HG03280 (cell line): ENCODE measurements around the gene GNAL.
"Not testable (repeated sequence)": the region's sequence is repeated elsewhere in the genome, so short reads cannot be mapped to it uniquely, and the experiment has no call there.

Source experiments
- ATAC-seq: cut with Tn5 transposase; IDR thresholded peaks from one replicate; pipeline ENCODE4 v1.9.1; 2021; ENCODE audit warnings: mild to moderate bottlenecking, moderate library complexity; ENCODE audit not compliant: unreplicated experiment

The GNAL gene

DNA sequence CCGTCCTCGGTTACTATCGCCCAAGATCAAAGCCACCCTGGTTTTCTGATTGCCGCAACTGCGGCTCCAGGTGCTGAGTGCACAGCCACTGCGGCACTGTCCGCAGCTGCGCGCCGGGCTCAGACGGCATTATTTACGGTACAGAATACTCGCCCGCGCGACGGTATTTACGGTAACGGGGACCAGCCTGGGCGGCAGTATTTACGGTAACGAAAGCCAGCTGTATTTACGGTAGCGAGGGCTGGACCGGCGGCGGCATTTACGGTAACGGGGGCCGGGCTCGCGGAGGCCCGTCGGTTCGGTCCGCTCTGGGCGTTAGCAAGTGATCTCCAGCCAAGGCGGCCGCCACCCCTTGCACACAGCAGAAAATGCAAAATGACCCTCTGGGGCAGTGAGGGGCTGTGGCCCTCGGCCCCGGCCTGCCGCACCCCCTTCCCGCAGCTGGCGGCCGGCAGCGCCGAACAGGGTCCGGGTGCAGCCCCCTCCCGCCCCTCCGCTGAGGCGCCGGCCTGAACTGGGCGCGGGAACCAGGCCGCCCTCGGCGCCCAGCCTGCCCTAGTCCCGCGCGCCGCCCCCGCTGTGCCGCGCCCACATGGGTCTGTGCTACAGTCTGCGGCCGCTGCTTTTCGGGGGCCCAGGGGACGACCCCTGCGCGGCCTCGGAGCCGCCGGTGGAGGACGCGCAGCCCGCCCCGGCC, at the start of gene GNAL:
Gene GNAL (plus strand): TSS at position 293 of the 697 bp plus-strand sequence. CDS start 300 bp downstream, at position 593.
- ATAC-seq = peak; percentile 72

DNA sequence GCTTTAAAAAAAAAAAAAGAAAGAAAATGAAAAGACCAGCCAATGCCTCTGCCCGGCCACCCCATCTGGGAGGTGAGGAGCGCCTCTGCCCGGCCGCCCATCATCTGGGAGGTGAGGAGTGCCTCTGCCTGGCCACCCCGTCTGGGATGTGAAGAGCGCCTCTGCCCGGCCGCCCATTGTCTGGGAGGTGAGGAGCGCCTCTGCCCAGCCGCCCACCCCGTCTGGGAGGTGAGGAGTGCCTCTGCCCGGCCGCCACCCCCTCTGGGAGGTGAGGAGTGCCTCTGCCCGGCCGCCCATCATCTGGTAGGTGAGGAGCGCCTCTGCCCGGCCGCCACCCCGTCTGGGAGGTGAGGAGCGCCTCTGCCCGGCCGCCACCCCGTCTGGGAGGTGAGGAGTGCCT, 41.8 kb upstream of the GNAL start:
- not testable (repeated sequence) for ATAC-seq

DNA sequence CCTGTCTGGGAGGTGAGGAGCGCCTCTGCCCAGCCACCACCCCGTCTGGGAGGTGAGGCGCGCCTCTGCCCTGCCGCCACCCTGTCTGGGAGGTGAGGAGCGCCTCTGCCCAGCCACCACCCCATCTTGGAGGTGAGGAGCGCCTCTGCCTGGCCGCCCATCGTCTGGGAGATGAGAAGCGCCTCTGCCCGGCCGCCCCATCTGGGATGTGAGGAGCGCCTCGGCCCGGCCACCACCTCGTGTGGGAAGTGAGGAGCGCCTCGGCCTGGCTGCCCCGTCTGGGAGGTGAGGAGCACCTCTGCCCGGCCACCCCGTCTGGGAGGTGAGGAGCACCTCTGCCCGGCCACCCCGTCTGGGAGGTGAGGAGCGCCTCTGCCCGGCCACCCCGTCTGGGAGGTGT, 41.3 kb upstream of the GNAL start:
- not testable (repeated sequence) for ATAC-seq

- ATAC-seq = no peak
Measured at GRCh38 chr18:11649839-11650238, 39.2 kb upstream of the GNAL start.

DNA sequence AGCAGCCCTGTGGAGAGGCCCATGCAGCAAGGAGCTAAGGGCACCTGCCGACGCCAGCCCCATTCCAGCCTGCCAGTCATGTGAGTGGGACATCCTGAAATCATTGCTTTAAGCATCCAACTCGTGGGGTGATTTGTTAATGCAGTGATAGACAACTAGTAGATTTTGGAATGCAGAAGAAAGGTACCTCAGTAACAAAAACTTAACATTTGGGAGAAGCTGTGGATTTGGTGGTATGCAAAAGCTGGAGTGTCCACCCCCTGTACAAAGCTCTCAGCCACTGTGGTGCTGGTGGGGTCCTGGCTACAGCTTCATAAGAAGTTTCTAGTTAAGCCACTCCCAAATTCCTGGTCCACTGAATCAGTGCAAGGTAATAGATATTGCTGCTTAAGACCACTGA, 37.2 kb upstream of the GNAL start:
- ATAC-seq = no peak

DNA sequence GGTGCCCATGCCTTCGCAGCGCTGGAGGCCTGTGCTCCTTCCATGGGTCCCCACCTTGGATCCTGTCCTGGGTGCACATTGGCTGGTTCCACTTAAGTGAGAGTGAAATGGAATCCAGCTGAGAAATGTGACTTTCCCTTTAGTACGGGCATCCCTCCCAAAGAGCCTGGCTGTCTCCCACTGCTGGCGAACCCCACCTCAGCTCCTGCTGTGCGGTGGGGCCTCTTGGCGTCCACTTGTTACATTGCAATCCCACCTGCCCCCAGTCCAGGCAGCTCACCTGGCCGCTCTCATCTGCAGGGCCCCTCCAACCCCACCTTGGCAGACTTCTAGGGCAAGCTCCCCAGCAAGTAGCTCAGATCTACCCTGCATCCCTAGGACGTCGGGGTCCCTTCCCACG, 35.5 kb upstream of the GNAL start:
- no peak for ATAC-seq

DNA sequence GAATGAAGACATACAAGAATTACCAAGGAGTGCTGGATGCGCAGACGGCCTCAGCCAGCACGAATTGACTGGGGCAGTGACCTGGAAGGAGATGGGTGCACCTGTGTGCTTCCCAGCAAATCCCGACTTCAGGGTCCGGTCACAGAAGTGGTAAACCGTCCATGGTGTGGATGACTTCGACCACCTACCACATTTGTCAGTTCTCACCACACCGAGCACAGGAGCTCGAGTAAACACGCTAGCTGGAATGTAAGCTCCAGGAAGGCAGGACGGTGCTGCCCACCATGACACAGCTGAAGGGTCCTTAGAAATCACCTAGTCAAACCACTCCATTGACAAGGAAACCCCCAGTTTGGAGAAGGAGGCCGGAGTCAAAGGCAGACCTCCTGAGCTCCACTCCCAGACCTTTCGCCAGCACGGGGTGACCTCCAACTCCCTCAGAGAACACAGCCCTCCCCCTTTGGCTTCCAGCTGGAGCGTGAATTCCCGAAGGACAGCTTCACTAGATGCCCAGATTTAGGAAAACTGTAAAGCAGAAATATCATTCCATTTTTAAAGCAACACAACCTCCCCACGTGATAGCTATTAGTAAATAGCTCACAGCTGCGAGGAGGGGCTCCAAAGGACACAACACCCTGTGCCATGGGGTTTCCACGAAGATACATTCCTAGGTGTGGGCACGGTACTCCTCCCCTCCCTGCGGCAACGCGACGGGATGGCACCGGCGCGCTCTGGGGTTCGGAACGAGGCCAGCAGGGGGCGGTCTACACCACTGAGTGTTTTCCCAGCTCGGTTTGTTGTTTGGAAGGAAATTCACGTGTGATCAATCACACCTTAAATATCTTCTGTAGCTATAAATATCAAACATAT, 34.1 kb upstream of the GNAL start:
- no peak for ATAC-seq

DNA sequence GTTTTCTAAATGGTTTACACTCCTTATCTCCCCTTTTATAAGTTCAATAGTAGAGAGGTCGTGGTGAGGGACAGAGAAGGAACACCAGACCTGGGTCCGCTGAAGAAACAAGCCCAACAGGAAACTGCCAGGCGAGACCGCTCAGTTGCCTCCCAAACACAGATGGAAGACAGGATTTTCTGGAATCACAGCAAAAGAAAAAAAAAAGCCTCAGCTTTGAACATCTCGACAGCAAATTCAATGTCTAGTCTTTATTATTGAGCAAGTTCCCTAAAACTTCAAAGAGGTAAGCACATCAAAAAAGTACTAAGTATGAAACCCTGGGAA, 33.5 kb upstream of the GNAL start:
- ATAC-seq = no peak

DNA sequence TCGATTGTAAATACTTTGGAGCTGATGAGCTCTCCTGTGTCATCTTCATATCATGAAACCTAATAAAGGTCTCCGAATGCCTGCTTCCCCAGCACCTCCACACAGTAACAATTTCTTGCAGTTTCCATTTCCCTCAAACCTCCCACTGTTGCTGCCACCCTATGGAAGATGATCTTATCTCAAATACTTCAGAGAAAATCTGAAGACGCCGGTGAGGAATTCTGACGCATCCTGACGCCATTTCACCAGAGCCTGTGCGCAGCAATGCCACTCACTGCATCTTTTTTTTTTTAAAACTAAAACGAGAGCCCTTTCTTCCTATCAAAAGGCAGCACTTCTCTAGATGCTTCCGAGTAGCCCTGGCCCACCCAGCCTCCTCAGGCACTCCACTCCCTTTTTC, 31.9 kb upstream of the GNAL start:
- no peak for ATAC-seq

DNA sequence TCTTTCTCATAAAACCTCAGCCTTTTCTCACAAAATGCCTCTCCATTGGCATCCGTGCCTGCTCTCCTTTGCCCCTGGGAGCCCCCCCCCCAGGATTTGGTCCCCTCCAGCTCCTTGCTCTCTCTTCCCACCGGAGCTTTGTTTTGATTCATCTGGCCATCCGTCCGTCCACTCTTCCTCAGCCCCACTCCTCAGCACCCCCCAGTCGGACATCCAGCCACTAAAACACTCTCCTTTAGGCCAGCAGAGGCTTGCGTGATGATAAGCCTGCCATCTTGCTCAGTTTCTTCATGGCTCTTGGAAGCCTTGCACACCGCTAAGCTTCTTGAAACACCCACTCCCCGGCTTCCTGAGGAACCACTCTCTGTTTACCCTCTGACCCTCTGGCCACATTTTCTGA, 31.5 kb upstream of the GNAL start:
- no peak for ATAC-seq

DNA sequence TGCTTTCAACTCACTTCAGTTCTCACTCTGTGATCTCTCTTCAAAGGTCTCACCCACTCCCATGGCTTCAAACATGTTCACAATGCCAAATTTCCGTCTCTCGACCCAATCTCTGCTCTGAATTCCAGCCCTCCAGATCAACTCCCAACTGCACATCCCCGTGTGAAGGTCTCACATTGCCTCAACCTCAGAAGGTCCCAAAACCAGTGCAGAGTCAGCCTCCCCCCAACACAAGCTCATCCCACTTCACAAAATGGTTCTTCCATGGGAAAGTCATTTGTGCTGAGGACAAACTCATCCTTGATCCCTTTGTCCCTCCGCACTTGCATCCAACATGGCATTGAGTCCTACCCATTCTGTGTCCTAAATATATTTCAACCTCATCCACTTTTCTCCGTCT, 31.0 kb upstream of the GNAL start:
- no peak for ATAC-seq

DNA sequence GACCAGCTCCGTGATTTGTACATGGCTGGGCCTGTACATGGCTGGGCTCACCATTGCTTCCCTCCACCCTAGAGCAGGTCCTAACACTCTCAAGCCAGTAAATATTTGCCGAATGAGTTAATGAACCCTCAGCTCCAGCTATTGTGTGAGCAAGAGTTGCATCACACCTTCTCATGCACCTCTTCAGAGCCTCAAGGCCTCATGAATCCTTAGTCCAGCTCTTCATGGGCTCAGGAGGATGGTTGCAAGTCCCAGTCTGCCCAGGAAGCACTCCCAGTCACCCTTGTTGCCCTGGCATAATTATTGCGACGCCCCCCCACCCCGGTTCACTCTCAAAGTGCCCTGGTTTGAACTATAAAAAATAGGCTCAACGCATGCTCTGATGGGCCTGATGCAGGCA, 30.1 kb upstream of the GNAL start:
- no peak for ATAC-seq

DNA sequence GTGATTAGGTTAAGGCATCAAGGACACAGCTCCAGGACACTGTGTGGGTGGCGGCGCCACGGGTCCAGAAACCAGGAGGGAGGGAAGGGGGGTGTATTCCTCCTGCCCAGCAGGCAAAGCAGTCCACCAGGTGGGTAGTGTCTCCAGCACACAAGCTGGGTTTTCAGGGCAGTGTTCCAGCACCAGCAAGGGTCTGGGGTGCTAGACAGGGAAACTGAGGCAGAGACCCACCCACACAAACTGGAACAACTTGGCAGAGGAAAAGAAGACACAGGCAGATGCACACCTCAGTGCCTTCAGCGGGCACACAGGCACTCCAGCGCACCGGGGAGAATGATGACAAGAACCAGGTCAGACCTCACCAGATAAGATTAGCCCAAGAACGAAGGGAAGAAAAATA, 28.4 kb upstream of the GNAL start:
- ATAC-seq = no peak

DNA sequence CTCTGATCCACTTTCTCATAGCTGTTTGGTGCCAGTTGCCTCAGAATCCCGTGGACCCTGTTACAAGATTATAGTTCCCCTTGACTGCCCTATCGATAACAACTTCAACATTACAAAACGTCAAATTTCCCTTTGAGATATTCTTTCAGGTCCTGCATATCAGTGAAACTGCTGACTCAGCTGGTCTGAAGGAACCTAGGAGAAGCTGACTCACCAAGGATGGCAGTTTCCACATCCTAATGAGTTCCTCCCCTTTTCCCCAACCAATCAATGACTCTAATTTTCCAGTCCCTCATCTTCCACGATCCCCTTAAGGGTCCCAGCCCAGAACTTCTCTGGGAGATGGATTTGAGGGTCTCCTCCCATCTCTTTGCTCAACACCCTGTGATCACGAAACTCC, 27.6 kb upstream of the GNAL start:
- no peak for ATAC-seq

GRCh38 chr18:11663439-11664029, 25.5 kb upstream of the GNAL start:
- ATAC-seq = no peak

DNA sequence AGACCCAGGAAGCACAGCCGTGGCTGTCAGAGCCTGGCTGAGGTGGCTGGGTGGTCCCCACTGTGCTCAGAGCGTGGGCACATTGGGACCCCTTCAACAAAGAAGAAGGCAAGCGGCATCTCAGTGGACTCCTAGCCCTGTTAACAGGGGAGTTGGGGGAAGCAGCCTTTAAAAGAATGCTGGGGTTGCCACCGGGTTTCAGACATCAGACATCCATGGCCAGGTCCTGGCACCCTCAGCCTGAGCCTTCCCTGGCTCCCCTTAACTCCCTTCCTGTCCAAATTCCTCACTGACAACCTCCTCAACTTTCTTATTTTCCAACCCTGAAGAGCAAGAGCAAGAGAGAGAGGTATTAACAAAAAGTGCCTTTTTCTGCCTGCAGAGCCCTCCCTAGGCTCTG, 24.8 kb upstream of the GNAL start:
- ATAC-seq = no peak

GRCh38 chr18:11665146-11665545, 23.9 kb upstream of the GNAL start:
- ATAC-seq = no peak

DNA sequence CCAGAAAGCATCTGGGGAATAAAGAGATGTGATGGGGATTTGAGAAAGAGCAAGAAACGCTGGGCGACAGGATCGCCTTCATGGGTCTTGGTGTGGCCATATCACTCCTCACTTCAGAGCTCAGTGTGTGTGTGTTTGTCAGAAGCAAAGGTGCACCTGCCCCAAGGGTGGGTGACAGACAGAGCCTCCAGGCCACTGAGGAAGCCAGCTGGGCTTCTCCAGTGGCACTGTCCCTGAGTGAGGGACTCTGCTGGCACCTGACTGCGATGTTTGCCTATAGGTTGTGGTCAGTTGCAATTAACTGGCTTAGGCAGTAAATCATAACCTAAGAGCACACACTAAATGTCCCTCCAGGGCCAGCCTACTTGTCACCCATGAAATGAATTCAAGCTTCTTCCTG, 23.5 kb upstream of the GNAL start:
- no peak for ATAC-seq

- no peak for ATAC-seq
Measured at GRCh38 chr18:11666176-11666575, 22.9 kb upstream of the GNAL start.

DNA sequence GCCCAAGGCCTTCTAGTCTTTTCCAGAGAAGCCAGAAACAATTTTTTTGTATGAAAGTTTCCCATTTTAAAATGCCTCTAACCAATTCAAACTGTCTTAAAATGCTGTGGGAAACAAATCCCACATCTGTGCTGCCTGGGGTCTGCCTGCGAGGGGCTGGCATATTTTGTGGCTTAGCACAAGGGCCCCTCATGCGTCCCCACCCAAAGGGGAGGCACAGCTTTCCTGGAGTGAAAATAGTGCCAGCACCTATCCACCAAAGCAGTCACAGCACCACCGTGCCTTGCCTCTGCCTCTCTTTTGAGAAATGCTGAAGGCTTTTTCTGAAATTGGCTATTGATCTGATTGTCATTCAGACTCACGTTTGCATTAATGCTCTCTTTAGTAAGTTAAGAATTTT, 22.2 kb upstream of the GNAL start:
- ATAC-seq = no peak

GRCh38 chr18:11667578-11667977, 21.5 kb upstream of the GNAL start:
- ATAC-seq = no peak
